ENCODE data around the gene ATG12.
"Not testable (repeated sequence)": the region's sequence is repeated elsewhere in the genome, so short reads cannot be mapped to it uniquely, and the experiment has no call there.

Gene ATG12

GRCh38 chr5:115841382-115842088 lies at the start of gene ATG12, which contains the start of gene AP3S1:
TSS of gene ATG12 (minus strand) at chr5:115841565. CDS start at chr5:115841552, 13 bp downstream.
TSS of gene AP3S1 (plus strand) at chr5:115841935. CDS start at chr5:115842038, 103 bp downstream.
- DNase-seq = peak; percentile 96

- no peak for DNase-seq
Measured at GRCh38 chr5:115888027-115888426, 46.7 kb upstream of the ATG12 start.

- not testable (repeated sequence) for DNase-seq
Measured at GRCh38 chr5:115885208-115885607, 43.8 kb upstream of the ATG12 start.

GRCh38 chr5:115884704-115885103 lies 43.3 kb upstream of the ATG12 start:
- no peak for DNase-seq

- DNase-seq = not testable (repeated sequence)
Measured at GRCh38 chr5:115882434-115882833, 41.1 kb upstream of the ATG12 start.

- not testable (repeated sequence) for DNase-seq
Measured at GRCh38 chr5:115877342-115877741, 36.0 kb upstream of the ATG12 start.

GRCh38 chr5:115875447-115875846 lies 34.1 kb upstream of the ATG12 start:
- no peak for DNase-seq

GRCh38 chr5:115873392-115873791 lies 32.0 kb upstream of the ATG12 start:
- no peak for DNase-seq

- DNase-seq = no peak
Measured at GRCh38 chr5:115872447-115872846, 31.1 kb upstream of the ATG12 start.

- no peak for DNase-seq
Measured at GRCh38 chr5:115869256-115869795, 28.0 kb upstream of the ATG12 start.

GRCh38 chr5:115859378-115859777 lies 18.0 kb upstream of the ATG12 start:
- no peak for DNase-seq

GRCh38 chr5:115858396-115858795 lies 17.0 kb upstream of the ATG12 start:
- DNase-seq = no peak

GRCh38 chr5:115857626-115858349 lies 16.4 kb upstream of the ATG12 start:
- DNase-seq = no peak

GRCh38 chr5:115857057-115857479 lies 15.7 kb upstream of the ATG12 start:
- DNase-seq = no peak

- DNase-seq = no peak
Measured at GRCh38 chr5:115855959-115856358, 14.6 kb upstream of the ATG12 start.

- DNase-seq = no peak
Measured at GRCh38 chr5:115854139-115854538, 12.8 kb upstream of the ATG12 start.

GRCh38 chr5:115850744-115851416 lies 9.5 kb upstream of the ATG12 start:
- no peak for DNase-seq

- no peak for DNase-seq
Measured at GRCh38 chr5:115849258-115849798, 8.0 kb upstream of the ATG12 start.

GRCh38 chr5:115847290-115847689 lies 5.9 kb upstream of the ATG12 start:
- DNase-seq = no peak

GRCh38 chr5:115844321-115844817 lies 3.0 kb upstream of the ATG12 start:
- no peak for DNase-seq

- DNase-seq = no peak
Measured at GRCh38 chr5:115843444-115844130, 2.2 kb upstream of the ATG12 start.

GRCh38 chr5:115842952-115843351 lies 1.6 kb upstream of the ATG12 start:
- no peak for DNase-seq
